K562 (cell line): ENCODE data around the gene CRACR2B. TPM values are rescaled to one million over a fixed set of nuclear protein-coding genes. Genes with fewer than 3 reads are reported as not detected.

Source experiments
- ATAC-seq: fragments of 200-7000 bp; cut with Tn5 transposase; 3 replicates; pipeline ENCODE4 v1.9.1; 2020; ENCODE audit warnings: moderate library complexity
- BruUV-seq: library from RNA; stranded (reverse); fragments of 400-500 nt; replicated peaks from 2 replicates; lab custom pipeline; 2021; lab: Mats Ljungman, UMichigan
- CTCF ChIA-PET: fragments of 300-600 bp; formaldehyde crosslinking; extraction: SDS; loops from one replicate; lab custom pipeline; 2021; ENCODE audit warnings: low intra/inter-chr PET ratio; lab: Yijun Ruan, JAX
- POLR2A ChIA-PET: fragments of 300-600, 350-650 bp; sonication (Branson Sonifier 250); formaldehyde crosslinking; extraction: SDS; loops from one replicate; lab custom pipeline; 2021; ENCODE audit warnings: antibody characterized with exemption, inconsistent platforms; lab: Yijun Ruan, JAX
- DNase-seq, 4 experiments: peaks; one replicate each; pipeline versions ENCODE4 v3.0.0 to v3.0.0-alpha.2; 2011 to 2018; ENCODE audit warnings: low spot score in 3 of 4, mixed read lengths in 3 of 4; ENCODE audit errors: extremely low read depth in 1 of 4
- FAIRE-seq: peaks from 2 replicates; lab custom pipeline; 2011; peaks lifted over from hg19 to GRCh38; lab: Jason Lieb, UNC
- H2AFZ ChIP-seq: 2 replicates; pipeline ENCODE4 v1.6.0; 2011; ENCODE audit warnings: low read depth, low read length, control low read depth, inconsistent platforms
- H3K27ac ChIP-seq: fragments of 200-600 bp; 3 replicates; pipeline ENCODE4 v1.8.0; 2011; ENCODE audit warnings: low read depth, mild to moderate bottlenecking, control low read depth, inconsistent platforms, low read length, moderate library complexity, mixed read lengths; ENCODE audit errors: extremely low read depth
- H3K27me3 ChIP-seq, 2 experiments: fragments of 300-600 bp in 1 of 2; 2 replicates in 1 of 2; 3 replicates in 1 of 2; pipeline versions ENCODE4 v1.6.0 to v1.8.0; 2011; ENCODE audit warnings: inconsistent platforms in 2 of 2, low read length in 2 of 2, mild to moderate bottlenecking in 1 of 2, mixed read lengths in 1 of 2, moderate library complexity in 1 of 2; ENCODE audit not compliant: control insufficient read depth in 2 of 2, insufficient read depth in 2 of 2
- H3K36me3 ChIP-seq: fragments of 300-600 bp; 3 replicates; pipeline ENCODE4 v1.8.0; 2011; ENCODE audit warnings: mild to moderate bottlenecking, low read length, inconsistent platforms; ENCODE audit not compliant: control insufficient read depth, insufficient read depth
- H3K4me1 ChIP-seq, 2 experiments: fragments of 200-600 bp in 1 of 2; replicated peaks in 1 of 2; 2 replicates in 1 of 2; 3 replicates in 1 of 2; pipeline versions ENCODE4 v1.5.1 to v1.8.0; 2011; ENCODE audit warnings: inconsistent platforms in 2 of 2, low read length in 2 of 2, mild to moderate bottlenecking in 1 of 2, mixed read lengths in 1 of 2, moderate library complexity in 1 of 2; ENCODE audit not compliant: control insufficient read depth in 2 of 2, insufficient read depth in 2 of 2
- H3K4me2 ChIP-seq: 2 replicates; pipeline ENCODE4 v1.6.1; 2011; ENCODE audit warnings: low read length, control low read depth, inconsistent platforms, mixed read lengths; ENCODE audit not compliant: insufficient read depth
- H3K4me3 ChIP-seq: fragments of 200-600 bp; sonication (generic), shearing (Covaris generic); 2 replicates; pipeline ENCODE4 v1.5.1; 2016; ENCODE audit warnings: control low read depth, inconsistent platforms
- H3K79me2 ChIP-seq: fragments of 200-600 bp; 3 replicates; pipeline ENCODE4 v1.8.0; 2011; ENCODE audit warnings: low read length, inconsistent platforms; ENCODE audit not compliant: control insufficient read depth, insufficient read depth
- H3K9ac ChIP-seq, 2 experiments: 2 replicates each; pipeline versions ENCODE4 v1.6.0 to v1.6.1; 2011; ENCODE audit warnings: low read depth in 2 of 2, low read length in 2 of 2, control low read depth in 1 of 2, inconsistent platforms in 1 of 2, mild to moderate bottlenecking in 1 of 2, mixed read lengths in 1 of 2; ENCODE audit not compliant: insufficient read depth in 1 of 2
- H3K9me1 ChIP-seq: one replicate; pipeline ENCODE4 v1.6.0; 2011; ENCODE audit warnings: inconsistent platforms, mild to moderate bottlenecking, low read length, moderate library complexity; ENCODE audit not compliant: control insufficient read depth, insufficient read depth
- H3K9me3 ChIP-seq: replicated peaks from 2 replicates; pipeline ENCODE4 v1.5.1; 2011; ENCODE audit warnings: low read depth, low read length, inconsistent platforms; ENCODE audit not compliant: control insufficient read depth, insufficient read depth
- H4K20me1 ChIP-seq: replicated peaks from 2 replicates; pipeline ENCODE4 v1.6.1; 2011; ENCODE audit warnings: low read length, inconsistent platforms, mixed read lengths; ENCODE audit not compliant: control insufficient read depth, insufficient read depth
- ESRRB ChIP-seq: fragments of 250-450 bp; sonication (Bioruptor Pico); IDR thresholded peaks from 2 replicates; pipeline ENCODE4 v1.5.0; 2020; ENCODE audit warnings: mild to moderate bottlenecking, moderate library complexity, borderline replicate concordance
- MECOM ChIP-seq: fragments of 250-450 bp; sonication (Bioruptor Pico); IDR thresholded peaks from 2 replicates; pipeline ENCODE4 v1.8.0; 2022; ENCODE audit warnings: inconsistent platforms
- NCOA2 ChIP-seq, 2 experiments: fragments of 450-650 bp; IDR thresholded peaks; 2 replicates each; pipeline ENCODE4 v1.6.1; 2018; ENCODE audit warnings: mild to moderate bottlenecking in 2 of 2, moderate library complexity in 1 of 2; ENCODE audit not compliant: partially characterized antibody in 2 of 2
- POLR2G ChIP-seq: fragments of 200-400 bp; formaldehyde crosslinking; IDR thresholded peaks from 2 replicates; pipeline ENCODE4 v1.6.1; 2017; ENCODE audit warnings: low read depth, mild to moderate bottlenecking, antibody characterized with exemption, low read length, moderate library complexity
- RBM39 ChIP-seq: fragments of 200-400 bp; formaldehyde crosslinking; optimal IDR thresholded peaks from 2 replicates; pipeline ENCODE3; 2018; ENCODE audit warnings: low read depth, low read length
- VEZF1 ChIP-seq: fragments of 200-800 bp; sonication (Bioruptor generic); IDR thresholded peaks from 2 replicates; pipeline ENCODE4 v1.6.1; 2017; ENCODE audit warnings: missing genetic modification characterization, missing compliant biosample characterization
- YY1 ChIP-seq, 3 experiments: IDR thresholded peaks; 2 replicates each; pipeline ENCODE4 v1.6.1; 2011; ENCODE audit warnings: low read length in 2 of 3, mild to moderate bottlenecking in 2 of 3, moderate library complexity in 2 of 3, borderline replicate concordance in 1 of 3, control low read depth in 1 of 3, low read depth in 1 of 3; ENCODE audit not compliant: insufficient read depth in 3 of 3, insufficient replicate concordance in 2 of 3, control insufficient read depth in 1 of 3, insufficient read length in 1 of 3; ENCODE audit errors: extremely low read depth in 1 of 3
- ZBTB7A ChIP-seq: IDR thresholded peaks from 2 replicates; pipeline ENCODE4 v1.6.1; 2011; ENCODE audit warnings: low read depth, mild to moderate bottlenecking, low read length, moderate library complexity, borderline replicate concordance; ENCODE audit not compliant: control insufficient read depth
- ZFP36 ChIP-seq: fragments of 150-350 bp; IDR thresholded peaks from 2 replicates; pipeline ENCODE4 v1.6.1; 2018; ENCODE audit warnings: low read length, low read depth; ENCODE audit not compliant: partially characterized antibody
- ZNF551 ChIP-seq: fragments of 250-450 bp; sonication (Bioruptor Pico); IDR thresholded peaks from 2 replicates; pipeline ENCODE4 v1.5.0; 2021; ENCODE audit warnings: mild to moderate bottlenecking, moderate library complexity
- WGBS: fragments of 100-300 bp; shearing (Covaris generic); methylation state at CpG from one replicate; pipeline ENCODE4 v1.1.6; 2016; ENCODE audit warnings: low coverage, mixed read lengths; ENCODE audit not compliant: insufficient coverage; ENCODE audit errors: missing lambda C conversion rate; 5-methylcytosine and 5-hydroxymethylcytosine counted together
- in situ Hi-C: fragments of 300-500 bp; cut with MboI; formaldehyde crosslinking; loops from 4 replicates; pipeline ENCODE4 v1.15.0; 2018; ENCODE audit warnings: inconsistent platforms, mixed read lengths
- intact Hi-C: fragments of 100-400 bp; cut with micrococcal nuclease; formaldehyde crosslinking; loops from 2 replicates; pipeline ENCODE4 v1.14.2; 2022
- polyA plus RNA-seq, 8 experiments: library from polyadenylated mRNA; depleted of rRNA in 4 of 8; stranded (reverse) in 5 of 8; unstranded in 3 of 8; fragments of >200 nt; fragmentation: Nextera tagmentation in 2 of 8; fragmentation: Illumina TruSeq in 1 of 8; extraction: Ambion mirVana in 2 of 8; extraction: Trizol in 1 of 8; gene quantifications; 2 replicates each; pipeline versions ENCODE4 v1.2.1 to v1.2.3, GENCODE V29; 2011 to 2014; ENCODE audit warnings: inconsistent platforms in 1 of 8, missing spikeins in 1 of 8
- total RNA-seq, 7 experiments: library from RNA; depleted of rRNA in 6 of 7; stranded (reverse); fragments of >200 nt in 6 of 7; fragmentation: Illumina TruSeq in 2 of 7; extraction: Trizol in 2 of 7; gene quantifications; 2 replicates each; pipeline versions ENCODE4 v1.2.1 to v1.2.3, GENCODE V29; 2011 to 2021; ENCODE audit warnings: low replicate concordance in 1 of 7

Gene CRACR2B
- total and polyA plus RNA-seq, 9 of the 15 experiments (the other 6 are each of a cell fraction or from before 2014, with no cell fraction given): 0.10 to 51.0 (median 6.0) TPM

GRCh38 chr11:787084-787675 lies 40.5 kb upstream of the CRACR2B start:
- Histone ChIP-seq H3K4me2 (no peak overlapping the region), H2AFZ (no peak overlapping the region), H3K27ac (no peak overlapping the region), H3K4me3 (no peak overlapping the region), H3K27me3 (no peaks in the 10 kb centered on the region), H3K9me3 (no peaks in the 10 kb centered on the region), H3K79me2 (no peaks in the 10 kb centered on the region), H3K9me1 (peaks cover 3% of the 10 kb centered on the region), H3K9ac (peak overlapping the region in 1 of 2 experiments; percentile 58; a peak in 2 of 4 replicates), H3K36me3 (peaks cover 9% of the 10 kb centered on the region; the same call in 1 of the 3 replicates), H3K4me1 (peaks cover 0 to 74% of the 10 kb centered on the region in 2 experiments; a peak in 2 of 5 replicates), H4K20me1 (no peaks in the 10 kb centered on the region)
- in situ Hi-C loops: no loop called here
- ChIA-PET POLR2A (interaction anchor here (0.6 to 1.1 kb wide), 3 partner anchors 18 to 85 kb away, joined by 3 to 4 read pairs (median 3); partner anchors contain the start of gene PIDD1), CTCF (no interaction called here)
- TF ChIP-seq ZNF551 (CRISPR knock-in tag) (no peak), POLR2G (peak; percentile 66)
- ATAC-seq: no peak
- DNase-seq: no peak
- WGBS: 70% methylated on average over 16 of the region's 24 CpGs
- intact Hi-C loops: no loop called here
- FAIRE-seq: no peak
- BruUV-seq: no TSS peak

- Histone ChIP-seq H3K4me3 (no peak overlapping the region), H3K27ac (no peak overlapping the region), H3K9me1 (peaks cover 3% of the 10 kb centered on the region), H3K27me3 (no peaks in the 10 kb centered on the region), H3K79me2 (no peaks in the 10 kb centered on the region), H3K4me2 (no peak overlapping the region), H3K9me3 (no peaks in the 10 kb centered on the region), H2AFZ (no peak overlapping the region), H3K4me1 (peaks cover 0 to 69% of the 10 kb centered on the region in 2 experiments; a peak in 2 of 5 replicates), H3K9ac (no peak overlapping the region), H3K36me3 (peaks cover 14% of the 10 kb centered on the region; the same call in 1 of the 3 replicates), H4K20me1 (no peaks in the 10 kb centered on the region)
- BruUV-seq: no TSS peak
- no peak for FAIRE-seq
- intact Hi-C loops: no loop called here
- DNase-seq: no peak
- in situ Hi-C loops: no loop called here
- CTCF ChIA-PET: no interaction called here
- TF ChIP-seq RBM39 (no peak), ZFP36 (no peak), ESRRB (CRISPR knock-in tag) (no peak), POLR2G (peak; percentile 59), NCOA2 (IDR thresholded peaks at IDR 0.05; ENCODE audit: partially characterized antibody in 2 of 2) (no peak), MECOM (no peak), ZBTB7A (0 out of 2 replicates have a peak, but pooled peaks have one; percentile 18), VEZF1 (CRISPR knock-in tag) (no peak), YY1 (IDR thresholded peaks at IDR 0.05; ENCODE audit: borderline replicate concordance in 1 of 3, control insufficient read depth in 1 of 3, extremely low read depth in 1 of 3, insufficient read depth in 3 of 3, insufficient read length in 1 of 3, insufficient replicate concordance in 2 of 3, low read depth in 1 of 3, low read length in 2 of 3) (peak in 1 of 3 experiments; percentile 28)
- 33% methylated on average over 25 of the region's 28 CpGs for WGBS
- ATAC-seq: no peak
- POLR2A ChIA-PET: interaction anchor here (1.3 to 2.0 kb wide), 2 partner anchors 9 to 29 kb away, joined by 5 to 6 read pairs; no protein-coding TSS in a partner anchor
Measured at GRCh38 chr11:788009-788640, 39.6 kb upstream of the CRACR2B start.
